ENCODE data around the gene ZNF516. TPM values are rescaled to one million over a fixed set of nuclear protein-coding genes. Genes with fewer than 3 reads are reported as not detected.

Gene ZNF516
- total RNA-seq, 1 donor = 16.3 TPM

GRCh38 chr18:76495435-76496193 lies 572 bp upstream of the ZNF516 start:
- H3K4me1 ChIP-seq (ENCODE audit: insufficient read depth, low read length) = peaks cover 9% of the 10 kb centered on the region
- H3K79me2 ChIP-seq (ENCODE audit: insufficient read depth, low read length) = peaks cover 8% of the 10 kb centered on the region
- H3K36me3 ChIP-seq (ENCODE audit: insufficient read depth, low read length) = no peaks in the 10 kb centered on the region
- no peaks in the 10 kb centered on the region for H3K27me3 ChIP-seq (ENCODE audit: insufficient read depth, low read length)
- H3K27ac ChIP-seq (ENCODE audit: low read depth, low read length) = peak overlapping the region; percentile 48
- H3K4me2 ChIP-seq (ENCODE audit: insufficient read depth, low read length) = peak overlapping the region; percentile 95
- H3K4me3 ChIP-seq (ENCODE audit: insufficient read depth, low read length) = peak overlapping the region; percentile 82
- H2AFZ ChIP-seq (ENCODE audit: low read length) = peak overlapping the region; percentile 92
- H3K9me3 ChIP-seq (ENCODE audit: low read depth, low read length) = no peaks in the 10 kb centered on the region
- no peak for TF ChIP-seq CTCF (IDR thresholded peaks at IDR 0.05; ENCODE audit: extremely low read depth, low read depth, low read length)
- peak; percentile 88 for DNase-seq (ENCODE audit: insufficient read length, low spot score, missing footprints)
- H4K20me1 ChIP-seq (ENCODE audit: insufficient read depth, low read length) = no peaks in the 10 kb centered on the region

- Histone ChIP-seq H3K4me1 (ENCODE audit: insufficient read depth, low read length) (peaks cover 18% of the 10 kb centered on the region), H3K36me3 (ENCODE audit: insufficient read depth, low read length) (no peaks in the 10 kb centered on the region), H2AFZ (ENCODE audit: low read length) (peak overlapping the region; percentile 95), H3K4me2 (ENCODE audit: insufficient read depth, low read length) (peak overlapping the region; percentile 100), H3K9me3 (ENCODE audit: low read depth, low read length) (no peaks in the 10 kb centered on the region), H4K20me1 (ENCODE audit: insufficient read depth, low read length) (peaks cover 4% of the 10 kb centered on the region), H3K27me3 (ENCODE audit: insufficient read depth, low read length) (no peaks in the 10 kb centered on the region), H3K27ac (ENCODE audit: low read depth, low read length) (peak overlapping the region; percentile 86), H3K79me2 (ENCODE audit: insufficient read depth, low read length) (peaks cover 20% of the 10 kb centered on the region), H3K4me3 (ENCODE audit: insufficient read depth, low read length) (peak overlapping the region; percentile 91)
- no peak for TF ChIP-seq CTCF (IDR thresholded peaks at IDR 0.05; ENCODE audit: extremely low read depth, low read depth, low read length)
- peak; percentile 90 for DNase-seq (ENCODE audit: insufficient read length, low spot score, missing footprints)
Measured at GRCh38 chr18:76494231-76495005, 624 bp downstream of the ZNF516 start.

- no peaks in the 10 kb centered on the region for H3K27me3 ChIP-seq (ENCODE audit: insufficient read depth, low read length)
- no peak for TF ChIP-seq CTCF (IDR thresholded peaks at IDR 0.05; ENCODE audit: extremely low read depth, low read depth, low read length)
- H2AFZ ChIP-seq (ENCODE audit: low read length) = peak overlapping the region; percentile 95
- DNase-seq (ENCODE audit: insufficient read length, low spot score, missing footprints) = peak; percentile 86
- peak overlapping the region; percentile 100 for H3K4me2 ChIP-seq (ENCODE audit: insufficient read depth, low read length)
- no peaks in the 10 kb centered on the region for H3K36me3 ChIP-seq (ENCODE audit: insufficient read depth, low read length)
- peak overlapping the region; percentile 86 for H3K27ac ChIP-seq (ENCODE audit: low read depth, low read length)
- no peaks in the 10 kb centered on the region for H3K9me3 ChIP-seq (ENCODE audit: low read depth, low read length)
- peak overlapping the region; percentile 91 for H3K4me3 ChIP-seq (ENCODE audit: insufficient read depth, low read length)
- peaks cover 29% of the 10 kb centered on the region for H3K79me2 ChIP-seq (ENCODE audit: insufficient read depth, low read length)
- peaks cover 18% of the 10 kb centered on the region for H3K4me1 ChIP-seq (ENCODE audit: insufficient read depth, low read length)
- peaks cover 8% of the 10 kb centered on the region for H4K20me1 ChIP-seq (ENCODE audit: insufficient read depth, low read length)
Measured at GRCh38 chr18:76493213-76494161, 1.6 kb downstream of the ZNF516 start.
